PC-3 (cell line): ENCODE results near the gene NADK. TPM values are rescaled to one million over a fixed set of nuclear protein-coding genes. Genes with fewer than 3 reads are reported as not detected.

Experiments
- ATAC-seq: fragments of 200-7000 bp; cut with Tn5 transposase; 2 replicates; pipeline ENCODE4 v1.9.1; 2020; ENCODE audit warnings: mild to moderate bottlenecking, moderate library complexity
- BruUV-seq: library from RNA; stranded (reverse); fragments of 400-500 nt; replicated peaks from 2 replicates; lab custom pipeline; 2021; lab: Mats Ljungman, UMichigan
- CTCF ChIA-PET: fragments of 300-600 bp; sonication (Branson Sonifier 250); formaldehyde crosslinking; loops from one replicate; lab custom pipeline; 2022; ENCODE audit warnings: antibody characterized with exemption; lab: Charles Lee
- POLR2A ChIA-PET: fragments of 300-600 bp; sonication (Branson Sonifier 250); formaldehyde crosslinking; loops from one replicate; lab custom pipeline; 2022; ENCODE audit warnings: antibody characterized with exemption; ENCODE audit not compliant: unreplicated experiment; lab: Charles Lee
- DNase-seq: peaks from one replicate; pipeline ENCODE4 v3.0.0-alpha.2; 2015
- H2AFZ ChIP-seq: fragments of 300-600 bp; sonication (generic); 2 replicates; pipeline ENCODE4 v1.6.0; 2016; ENCODE audit warnings: antibody characterized with exemption, low read length
- H3F3A ChIP-seq: fragments of 300-600 bp; sonication (generic); one replicate; pipeline ENCODE4 v1.6.0; 2017; ENCODE audit warnings: antibody characterized with exemption, low read length, control low read depth, mild to moderate bottlenecking; ENCODE audit not compliant: unreplicated experiment
- H3K27ac ChIP-seq: fragments of 300-600 bp; sonication (generic); 2 replicates; pipeline ENCODE4 v1.5.1; 2016; ENCODE audit warnings: mild to moderate bottlenecking, low read length
- H3K27me3 ChIP-seq: fragments of 300-600 bp; sonication (generic); 2 replicates; pipeline ENCODE4 v1.6.1; 2016; ENCODE audit warnings: low read length, mixed read lengths
- H3K36me3 ChIP-seq: fragments of 300-600 bp; sonication (generic); 2 replicates; pipeline ENCODE4 v1.6.1; 2016; ENCODE audit warnings: low read depth, mixed run types, low read length, mixed read lengths
- H3K4me1 ChIP-seq: fragments of 300-600 bp; sonication (generic); 2 replicates; pipeline ENCODE4 v1.5.1; 2016; ENCODE audit warnings: low read length; ENCODE audit not compliant: insufficient read depth
- H3K4me2 ChIP-seq: fragments of 300-600 bp; sonication (generic); 2 replicates; pipeline ENCODE4 v1.6.0; 2016; ENCODE audit warnings: low read length
- H3K4me3 ChIP-seq: fragments of 300-600 bp; sonication (generic); 2 replicates; pipeline ENCODE4 v1.5.1; 2016; ENCODE audit warnings: mild to moderate bottlenecking, low read length, mixed read lengths
- H3K79me2 ChIP-seq: fragments of 300-600 bp; sonication (generic); 2 replicates; pipeline ENCODE4 v1.6.1; 2017; ENCODE audit warnings: low read length, mixed read lengths
- H3K9ac ChIP-seq: fragments of 300-600 bp; sonication (generic); 2 replicates; pipeline ENCODE4 v1.6.0; 2016; ENCODE audit warnings: mild to moderate bottlenecking, low read length
- H3K9me2 ChIP-seq: fragments of 300-600 bp; sonication (generic); replicated peaks from 2 replicates; pipeline ENCODE4 v1.6.1; 2016; ENCODE audit warnings: mixed run types, low read length, mixed read lengths
- H3K9me3 ChIP-seq: fragments of 300-600 bp; sonication (generic); 2 replicates; pipeline ENCODE4 v1.6.1; 2016; ENCODE audit warnings: low read length, mixed read lengths
- H4K20me1 ChIP-seq: fragments of 300-600 bp; sonication (generic); 2 replicates; pipeline ENCODE4 v1.6.1; 2016; ENCODE audit warnings: low read length, mixed read lengths
- CTCF ChIP-seq: fragments of 300-600 bp; sonication (generic); conservative IDR thresholded peaks from 2 replicates; pipeline ENCODE4 v1.5.1; 2017; ENCODE audit warnings: antibody characterized with exemption, low read depth, mild to moderate bottlenecking, low read length
- EZH2 ChIP-seq: fragments of 300-600 bp; sonication (generic); IDR thresholded peaks from one replicate; pipeline ENCODE4 v1.6.1; 2017; ENCODE audit warnings: antibody characterized with exemption, mild to moderate bottlenecking, low read length; ENCODE audit not compliant: unreplicated experiment
- EZH2phosphoT487 ChIP-seq: fragments of 300-600 bp; sonication (generic); IDR thresholded peaks from 2 replicates; pipeline ENCODE4 v1.6.1; 2018; ENCODE audit warnings: mild to moderate bottlenecking, antibody characterized with exemption, low read length, borderline replicate concordance
- intact Hi-C: fragments of 100-400 bp; cut with micrococcal nuclease; formaldehyde crosslinking; loops from 2 replicates; pipeline ENCODE4 v1.9.0; 2023
- total RNA-seq: library from RNA; depleted of rRNA; stranded (reverse); fragments of >200 nt; gene quantifications from 2 replicates; pipeline ENCODE4 v1.2.3, GENCODE V29; 2014

NADK gene
- total RNA-seq, 1 experiment from 2014 or later: 130 TPM

GRCh38 chr1:1773874-1774273 is 4.4 kb downstream of the NADK start:
- Histone ChIP-seq H3K79me2 (peaks cover 91% of the 10 kb centered on the region), H3K9me2 (no peaks in the 10 kb centered on the region), H3K9me3 (peaks cover 6% of the 10 kb centered on the region), H2AFZ (no peak overlapping the region), H3K36me3 (peaks cover 33% of the 10 kb centered on the region), H3K27ac (no peak overlapping the region), H4K20me1 (peaks cover 22% of the 10 kb centered on the region), H3K4me3 (no peak overlapping the region), H3F3A (no peaks in the 10 kb centered on the region), H3K9ac (no peak overlapping the region), H3K27me3 (no peaks in the 10 kb centered on the region), H3K4me2 (no peak overlapping the region), H3K4me1 (peaks cover 25% of the 10 kb centered on the region)
- POLR2A ChIA-PET: no interaction called here
- CTCF ChIA-PET: no interaction called here
- intact Hi-C loops: no loop called here
- no peak for TF ChIP-seq CTCF
- TF ChIP-seq EZH2phosphoT487: no peak
- no peak for TF ChIP-seq EZH2
- DNase-seq: no peak
- no TSS peak for BruUV-seq
- no peak for ATAC-seq

- Histone ChIP-seq H3F3A (no peaks in the 10 kb centered on the region), H3K4me1 (peaks cover 10% of the 10 kb centered on the region), H3K27me3 (no peaks in the 10 kb centered on the region), H3K9me3 (peaks cover 6% of the 10 kb centered on the region), H3K9ac (no peak overlapping the region), H3K27ac (no peak overlapping the region), H2AFZ (no peak overlapping the region), H3K36me3 (peaks cover 33% of the 10 kb centered on the region), H3K4me3 (0 out of 2 replicates have a peak overlapping the region, but pooled peaks have one; percentile 6), H3K4me2 (no peak overlapping the region), H4K20me1 (peaks cover 14% of the 10 kb centered on the region), H3K9me2 (no peaks in the 10 kb centered on the region), H3K79me2 (peaks cover 99% of the 10 kb centered on the region)
- no peak for DNase-seq
- intact Hi-C loops: no loop called here
- BruUV-seq: no TSS peak
- TF ChIP-seq CTCF (no peak), EZH2 (no peak), EZH2phosphoT487 (no peak)
- CTCF ChIA-PET: no interaction called here
- POLR2A ChIA-PET: no interaction called here
- no peak for ATAC-seq
Observed at GRCh38 chr1:1771096-1771495, 7.2 kb downstream of the NADK start.

GRCh38 chr1:1770102-1770501 is 8.2 kb downstream of the NADK start:
- ChIA-PET POLR2A (no interaction called here), CTCF (no interaction called here)
- H3K9me2 ChIP-seq: no peaks in the 10 kb centered on the region
- H2AFZ ChIP-seq: no peak overlapping the region
- ATAC-seq (no peak), DNase-seq (no peak)
- H3K9ac ChIP-seq: no peak overlapping the region
- peaks cover 98% of the 10 kb centered on the region for H3K79me2 ChIP-seq
- no TSS peak for BruUV-seq
- no peak overlapping the region for H3K4me3 ChIP-seq
- peaks cover 6% of the 10 kb centered on the region for H3K9me3 ChIP-seq
- intact Hi-C loops: no loop called here
- H3K4me2 ChIP-seq: no peak overlapping the region
- no peak overlapping the region for H3K27ac ChIP-seq
- no peaks in the 10 kb centered on the region for H3K27me3 ChIP-seq
- H4K20me1 ChIP-seq: peaks cover 4% of the 10 kb centered on the region; the same call in 1 of the 2 replicates
- TF ChIP-seq CTCF (no peak), EZH2phosphoT487 (no peak), EZH2 (no peak)
- peaks cover under 1% of the 10 kb centered on the region; the same call in 1 of the 2 replicates for H3K4me1 ChIP-seq
- peaks cover 32% of the 10 kb centered on the region for H3K36me3 ChIP-seq
- no peaks in the 10 kb centered on the region for H3F3A ChIP-seq
